IMR-90 (cell line): Measurements from ENCODE around the gene AGTPBP1. TPM values are rescaled to one million over a fixed set of nuclear protein-coding genes. Genes with fewer than 3 reads are reported as not detected.

ENCODE experiments used
- ATAC-seq: fragments of 200-7000 bp; cut with Tn5 transposase; 2 replicates; pipeline ENCODE4 v1.9.1; 2020; ENCODE audit warnings: low read depth, mild to moderate bottlenecking, moderate library complexity
- BruUV-seq: library from RNA; stranded (reverse); fragments of 400-500 nt; replicated peaks from 2 replicates; lab custom pipeline; 2021; lab: Mats Ljungman, UMichigan
- CTCF ChIA-PET: fragments of 300-600 bp; formaldehyde crosslinking; extraction: SDS; loops from one replicate; lab custom pipeline; 2021; ENCODE audit warnings: antibody characterized with exemption; lab: Yijun Ruan, JAX
- POLR2A ChIA-PET: fragments of 300-600 bp; sonication (Branson Sonifier 250); formaldehyde crosslinking; loops from one replicate; lab custom pipeline; 2022; ENCODE audit warnings: antibody characterized with exemption; ENCODE audit not compliant: unreplicated experiment; lab: Charles Lee
- DNase-seq: peaks from one replicate; pipeline ENCODE4 v3.0.0; 2013
- H2AFZ ChIP-seq: replicated peaks from 2 replicates; pipeline ENCODE3; 2013; ENCODE audit warnings: low read length, mild to moderate bottlenecking; ENCODE audit not compliant: poor library complexity
- H2AK5ac ChIP-seq: 2 replicates; pipeline ENCODE4 v1.6.1; 2013; ENCODE audit warnings: low read depth, low read length, inconsistent platforms
- H2AK9ac ChIP-seq: replicated peaks from 2 replicates; pipeline ENCODE3; 2013; ENCODE audit warnings: mild to moderate bottlenecking, low read depth, low read length, moderate library complexity; ENCODE audit not compliant: poor library complexity
- H2BK120ac ChIP-seq: 2 replicates; pipeline ENCODE4 v1.6.1; 2013; ENCODE audit warnings: low read depth, low read length, inconsistent platforms
- H2BK15ac ChIP-seq: 3 replicates; pipeline ENCODE4 v1.6.1; 2013; ENCODE audit warnings: low read depth, low read length, inconsistent platforms
- H2BK20ac ChIP-seq: 2 replicates; pipeline ENCODE4 v1.6.1; 2013; ENCODE audit warnings: low read depth, mild to moderate bottlenecking, inconsistent platforms, low read length, moderate library complexity
- H2BK5ac ChIP-seq: 2 replicates; pipeline ENCODE4 v1.6.1; 2013; ENCODE audit warnings: mild to moderate bottlenecking, low read depth, low read length, inconsistent platforms; ENCODE audit not compliant: poor library complexity, severe bottlenecking
- H3K14ac ChIP-seq: replicated peaks from 2 replicates; pipeline ENCODE4 v1.6.1; 2013; ENCODE audit warnings: low read depth, low read length, inconsistent platforms
- H3K18ac ChIP-seq: 2 replicates; pipeline ENCODE4 v1.6.1; 2013; ENCODE audit warnings: low read depth, low read length, control low read depth
- H3K23ac ChIP-seq: 2 replicates; pipeline ENCODE4 v1.6.1; 2013; ENCODE audit warnings: low read depth, low read length, inconsistent platforms
- H3K27ac ChIP-seq: 2 replicates; pipeline ENCODE4 v1.5.1; 2013; ENCODE audit warnings: mild to moderate bottlenecking, control low read depth, low read length; ENCODE audit not compliant: insufficient read depth
- H3K27me3 ChIP-seq: 2 replicates; pipeline ENCODE4 v1.6.1; 2013; ENCODE audit warnings: low read length; ENCODE audit not compliant: control insufficient read depth, insufficient read depth
- H3K36me3 ChIP-seq: 2 replicates; pipeline ENCODE4 v1.6.1; 2013; ENCODE audit warnings: low read length, mixed read lengths; ENCODE audit not compliant: control insufficient read depth, insufficient read depth
- H3K4ac ChIP-seq: 2 replicates; pipeline ENCODE4 v1.6.1; 2013; ENCODE audit warnings: low read depth, low read length, inconsistent platforms
- H3K4me1 ChIP-seq: 2 replicates; pipeline ENCODE4 v1.6.1; 2013; ENCODE audit warnings: low read length, mixed read lengths; ENCODE audit not compliant: control insufficient read depth, insufficient read depth
- H3K4me2 ChIP-seq: 2 replicates; pipeline ENCODE4 v1.6.1; 2013; ENCODE audit warnings: low read depth, mild to moderate bottlenecking, control low read depth, low read length, moderate library complexity
- H3K4me3 ChIP-seq: 2 replicates; pipeline ENCODE4 v1.5.1; 2013; ENCODE audit warnings: low read depth, mild to moderate bottlenecking, control low read depth, low read length, moderate library complexity; ENCODE audit not compliant: insufficient read depth
- H3K56ac ChIP-seq: 2 replicates; pipeline ENCODE4 v1.6.1; 2013; ENCODE audit warnings: low read length, inconsistent platforms; ENCODE audit not compliant: insufficient read depth; ENCODE audit errors: extremely low read depth
- H3K79me1 ChIP-seq, 2 experiments: 2 replicates each; pipeline ENCODE4 v1.6.1; 2013; ENCODE audit warnings: low read length in 2 of 2, inconsistent platforms in 1 of 2, low read depth in 1 of 2
- H3K9ac ChIP-seq: 2 replicates; pipeline ENCODE4 v1.6.1; 2013; ENCODE audit warnings: low read depth, low read length, control low read depth
- H3K9me1 ChIP-seq: 2 replicates; pipeline ENCODE4 v1.6.1; 2013; ENCODE audit warnings: low read length, inconsistent platforms; ENCODE audit not compliant: insufficient read depth
- H3K9me3 ChIP-seq: 2 replicates; pipeline ENCODE4 v1.6.1; 2013; ENCODE audit warnings: low read length; ENCODE audit not compliant: control insufficient read depth, insufficient read depth
- H4K20me1 ChIP-seq: 2 replicates; pipeline ENCODE4 v1.6.1; 2013; ENCODE audit warnings: low read length, inconsistent platforms; ENCODE audit not compliant: insufficient read depth
- H4K5ac ChIP-seq: 2 replicates; pipeline ENCODE4 v1.6.1; 2013; ENCODE audit warnings: mild to moderate bottlenecking, low read depth, low read length, control low read depth
- H4K8ac ChIP-seq, 2 experiments: 2 replicates each; pipeline ENCODE4 v1.6.1; 2013; ENCODE audit warnings: low read depth in 2 of 2, low read length in 2 of 2, control low read depth in 1 of 2, inconsistent platforms in 1 of 2
- H4K91ac ChIP-seq: 2 replicates; pipeline ENCODE4 v1.6.1; 2013; ENCODE audit warnings: low read depth, low read length, inconsistent platforms; ENCODE audit not compliant: insufficient read depth
- CHD1 ChIP-seq: IDR thresholded peaks from 2 replicates; pipeline ENCODE4 v1.6.1; 2012; ENCODE audit warnings: low read depth, low read length, improper control_type of control experiment
- FOS ChIP-seq: fragments of 150-350 bp; IDR thresholded peaks from 2 replicates; pipeline ENCODE4 v1.6.1; 2016; ENCODE audit warnings: low read depth, low read length
- RCOR1 ChIP-seq: IDR thresholded peaks from 2 replicates; pipeline ENCODE4 v1.6.1; 2012; ENCODE audit warnings: mild to moderate bottlenecking, low read length, improper control_type of control experiment; ENCODE audit not compliant: insufficient replicate concordance
- SMC3 ChIP-seq: fragments of 150-350 bp; IDR thresholded peaks from 2 replicates; pipeline ENCODE4 v1.6.1; 2016; ENCODE audit warnings: low read depth, mild to moderate bottlenecking, antibody characterized with exemption, low read length, moderate library complexity
- WGBS, 2 experiments: methylation state at CpG; one replicate each; pipeline versions ENCODE4 v1.1.5 to v1.1.7; 2013; ENCODE audit warnings: missing lambda C conversion rate in 2 of 2; ENCODE audit not compliant: insufficient read length in 1 of 2; ENCODE audit errors: extremely low coverage in 2 of 2; 5-methylcytosine and 5-hydroxymethylcytosine counted together
- dilution Hi-C: fragments of 300-500 bp; cut with HindIII; formaldehyde crosslinking; loops from one replicate; pipeline ENCODE4 v1.14.3; 2018; ENCODE audit warnings: low sequenced_read_pairs; ENCODE audit not compliant: unreplicated experiment
- in situ Hi-C: fragments of 300-500 bp; cut with MboI; formaldehyde crosslinking; loops from 3 replicates; pipeline ENCODE4 v1.14.3; 2019; ENCODE audit warnings: low sequenced_read_pairs, inconsistent platforms, mixed read lengths
- intact Hi-C: fragments of 100-400 bp; cut with micrococcal nuclease; formaldehyde crosslinking; loops from 2 replicates; pipeline ENCODE4 v1.10.0; 2022
- polyA plus RNA-seq, 3 experiments: library from polyadenylated mRNA; depleted of rRNA; stranded (reverse); fragments of >200 nt; gene quantifications; 2 replicates each; pipeline ENCODE4 v1.2.3, GENCODE V29; 2012; ENCODE audit warnings: low replicate concordance in 1 of 3
- total RNA-seq: library from RNA; depleted of rRNA; stranded (reverse); fragments of >200 nt; gene quantifications from 2 replicates; pipeline ENCODE4 v1.2.3, GENCODE V29; 2012

The AGTPBP1 gene
- total and polyA plus RNA-seq, 2 of the 4 experiments (the other 2 are of a cell fraction), result 3.3 to 9.0 TPM

DNA sequence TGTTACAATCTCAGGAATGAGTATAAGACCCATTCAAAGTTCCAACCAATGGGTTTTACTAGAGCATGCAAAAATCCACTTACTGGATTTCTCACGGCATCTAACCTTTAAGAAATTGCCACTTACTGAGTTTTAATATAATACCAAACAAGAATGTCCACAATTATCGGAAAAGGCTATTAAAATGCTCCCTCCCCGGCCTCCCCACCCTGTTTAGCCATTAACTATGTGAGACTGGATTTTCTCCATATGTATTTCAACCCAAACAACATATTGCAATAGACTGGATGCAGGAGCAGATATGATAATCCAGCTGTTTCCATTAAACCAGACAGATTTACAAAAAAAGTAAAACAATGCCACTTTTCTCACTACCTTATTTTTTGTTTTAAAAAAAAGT lies 4.1 kb downstream of the AGTPBP1 start:
- ChIA-PET CTCF (no interaction called here), POLR2A (no interaction called here)
- no peak overlapping the region for H2AK5ac ChIP-seq
- no peak overlapping the region for H3K27ac ChIP-seq
- H3K9me3 ChIP-seq, result no peaks in the 10 kb centered on the region
- intact Hi-C loops, result no loop called here
- H2AFZ ChIP-seq, result no peak overlapping the region
- H3K79me1 ChIP-seq, result 0 out of 4 replicates have a peak, but pooled peaks cover 0 to 3% of the 10 kb centered on the region in 2 experiments
- H3K56ac ChIP-seq, result no peak overlapping the region
- no peak overlapping the region for H3K9ac ChIP-seq
- in situ Hi-C loops, result no loop called here
- BruUV-seq, result no TSS peak
- dilution Hi-C loops, result no loop called here
- no peak overlapping the region for H4K91ac ChIP-seq
- no peak overlapping the region for H2BK20ac ChIP-seq
- H2AK9ac ChIP-seq, result no peak overlapping the region
- H3K4me3 ChIP-seq, result no peak overlapping the region
- no peak for TF ChIP-seq FOS
- TF ChIP-seq RCOR1, result no peak
- TF ChIP-seq CHD1, result no peak
- no peak for TF ChIP-seq SMC3
- no peak overlapping the region for H3K4ac ChIP-seq
- DNase-seq (no peak), ATAC-seq (no peak)
- no peaks in the 10 kb centered on the region for H3K9me1 ChIP-seq
- H2BK15ac ChIP-seq, result no peak overlapping the region
- no peaks in the 10 kb centered on the region for H3K27me3 ChIP-seq
- H2BK120ac ChIP-seq, result no peak overlapping the region
- no peak overlapping the region for H3K23ac ChIP-seq
- no peak overlapping the region for H4K8ac ChIP-seq
- H4K5ac ChIP-seq, result no peak overlapping the region
- no peaks in the 10 kb centered on the region for H3K4me1 ChIP-seq
- H4K20me1 ChIP-seq, result no peaks in the 10 kb centered on the region
- WGBS, 2 experiments, result 20% methylated on average over 1 of the region's 3 CpGs; no CpG with 5 or more reads in 1 of the 2 experiments
- H2BK5ac ChIP-seq, result no peak overlapping the region
- no peak overlapping the region for H3K18ac ChIP-seq
- H3K36me3 ChIP-seq, result no peaks in the 10 kb centered on the region
- no peak overlapping the region for H3K4me2 ChIP-seq
- no peak overlapping the region for H3K14ac ChIP-seq
